ENCODE measurements around the gene KIAA1549.
"Not testable (repeated sequence)": the region's sequence is repeated elsewhere in the genome, so short reads cannot be mapped to it uniquely, and the experiment has no call there.

The KIAA1549 gene

DNA sequence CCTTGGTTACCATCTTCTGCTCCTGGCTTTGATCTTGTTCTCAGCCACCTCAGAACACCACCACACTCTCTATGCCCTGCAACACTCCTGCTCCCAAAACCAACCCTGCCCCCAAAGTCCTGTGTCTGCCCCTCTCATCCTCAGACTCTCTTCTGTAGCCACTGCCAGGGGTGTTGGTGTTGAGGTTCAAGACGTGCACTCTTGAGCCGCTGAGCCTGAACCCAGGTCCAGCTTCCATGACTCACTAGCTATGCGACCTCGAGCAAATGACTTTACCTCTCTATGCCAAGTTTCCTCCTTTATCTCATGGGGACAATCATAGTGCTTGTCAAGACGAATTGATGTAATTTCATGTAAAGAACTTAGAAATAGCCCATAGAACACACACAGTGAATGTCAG is 182.4 kb downstream of the KIAA1549 start:
- FAIRE-seq, result no peak

DNA sequence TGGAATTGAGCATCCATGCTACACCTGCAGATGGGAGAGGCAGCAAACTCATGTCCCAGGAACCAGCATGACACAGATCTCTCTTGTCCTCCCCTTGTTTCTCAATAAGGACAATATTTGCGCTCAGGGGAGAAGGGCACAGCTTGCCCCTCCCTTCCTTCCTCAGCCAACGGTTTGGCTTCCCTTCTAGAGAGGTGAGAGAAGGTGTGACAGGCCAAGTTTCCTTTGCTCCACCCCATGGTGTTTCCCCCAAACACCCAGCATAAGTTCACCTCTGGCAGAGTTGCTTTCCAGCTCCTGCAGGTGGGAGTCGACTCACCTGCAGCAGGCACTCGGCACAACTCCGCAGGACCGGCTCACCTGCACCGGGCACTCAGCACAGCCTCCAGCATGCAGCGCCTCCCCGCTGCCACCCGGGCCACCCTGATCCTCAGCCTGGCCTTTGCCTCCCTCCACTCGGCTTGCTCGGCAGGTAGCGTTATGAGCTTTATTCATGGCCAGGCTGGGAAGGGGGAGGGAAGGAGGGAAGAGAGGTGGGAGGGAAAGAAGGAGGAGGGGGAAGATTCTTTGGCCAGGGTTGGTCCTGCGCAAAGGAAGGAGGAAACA is 183.4 kb downstream of the KIAA1549 start, which contains the start of the genes ATP6V0A4 and TMEM213:
ATP6V0A4 (minus strand) TSS at position 482 of the 606 bp plus-strand sequence. CDS start 26,949 bp downstream, outside the sequence.
TMEM213 (plus strand) TSS at position 280 of the 606 bp plus-strand sequence; CDS start at position 391, 111 bp downstream.
- FAIRE-seq, result no peak

DNA sequence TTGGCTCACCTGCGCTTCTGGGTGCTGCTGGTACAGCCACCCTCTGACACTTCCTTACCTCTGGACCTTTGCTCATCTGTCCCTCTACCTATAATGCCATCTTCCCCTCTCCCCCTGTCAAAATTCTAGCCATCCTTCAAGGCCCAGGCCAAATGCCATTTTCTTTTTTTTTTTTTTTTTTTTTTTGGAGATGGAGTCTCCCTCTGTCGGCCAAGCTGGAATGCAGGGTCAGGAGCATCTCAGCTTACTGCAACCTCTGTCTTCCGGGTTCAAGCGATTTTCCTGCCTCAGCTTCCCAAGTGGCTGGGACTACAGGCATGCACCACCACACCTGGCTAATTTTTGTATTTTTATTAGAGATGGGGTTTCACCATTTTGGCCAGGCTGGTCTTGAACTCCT is 184.1 kb downstream of the KIAA1549 start:
- not testable (repeated sequence) for FAIRE-seq

DNA sequence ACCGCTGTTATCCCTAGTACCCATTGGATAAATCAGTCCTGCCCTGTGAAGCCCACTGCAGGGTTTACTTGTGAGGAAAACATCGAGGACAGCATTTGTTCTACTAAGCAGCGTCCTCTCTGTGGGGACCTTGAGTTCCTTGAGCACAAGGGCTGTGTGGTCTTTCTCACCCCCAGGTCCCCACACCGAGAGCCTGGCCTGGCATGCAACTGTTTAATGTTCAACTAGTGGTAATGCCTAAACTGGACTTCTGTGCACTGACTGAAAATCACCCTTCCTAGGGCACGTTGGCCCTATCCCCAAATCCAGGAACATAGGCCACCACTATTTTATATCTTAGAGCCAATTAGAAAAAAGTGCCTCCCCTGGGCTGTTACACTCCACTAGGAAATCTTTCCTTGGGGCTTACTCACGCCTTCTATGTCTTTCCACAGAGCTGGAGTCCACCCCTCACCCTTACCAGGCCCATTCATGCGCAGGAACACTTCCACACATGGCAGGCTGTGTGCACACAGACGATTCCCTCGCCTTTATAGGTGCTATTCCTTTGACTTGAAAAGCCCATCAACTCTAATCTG is 185.1 kb downstream of the KIAA1549 start:
- FAIRE-seq, result no peak

DNA sequence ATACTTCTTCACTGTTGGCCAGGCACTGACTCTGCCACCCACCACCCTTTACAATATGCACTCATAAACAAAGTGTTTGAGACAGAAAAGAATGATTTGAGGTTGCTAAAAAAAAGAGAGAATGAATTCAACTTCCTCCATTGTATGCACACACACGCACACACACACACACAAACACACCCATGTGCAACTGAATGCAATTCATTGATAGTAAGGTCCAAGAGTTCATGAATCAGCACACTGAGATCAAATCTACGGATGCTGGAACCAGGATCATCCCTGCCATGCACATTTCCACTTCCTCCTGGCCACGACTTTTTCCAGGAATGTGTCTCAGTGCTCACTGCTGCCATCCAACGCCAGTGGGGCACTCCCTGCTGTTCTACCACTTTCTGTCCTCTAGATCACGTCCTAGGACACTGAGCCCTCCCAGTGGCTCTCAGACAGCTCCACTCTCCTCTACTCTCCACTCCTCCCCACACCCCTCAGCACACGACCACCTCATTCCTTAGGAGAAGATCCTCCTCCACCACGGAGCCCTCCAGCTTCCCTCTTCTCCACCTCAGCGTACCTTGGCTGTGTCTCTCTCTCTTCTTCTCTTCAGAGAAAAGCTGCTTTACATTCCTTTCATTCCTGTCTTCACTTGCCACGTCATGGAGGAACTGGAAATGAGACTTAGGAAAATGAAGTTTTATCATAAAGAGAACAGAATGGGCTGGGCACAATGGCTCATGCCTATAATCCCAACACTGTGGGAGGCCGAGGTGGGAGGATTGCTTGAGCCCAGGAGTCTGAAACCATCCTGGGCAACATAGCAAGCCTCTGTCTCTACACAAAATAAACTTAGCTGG is 195.4 kb downstream of the KIAA1549 start:
- FAIRE-seq, result no peak

DNA sequence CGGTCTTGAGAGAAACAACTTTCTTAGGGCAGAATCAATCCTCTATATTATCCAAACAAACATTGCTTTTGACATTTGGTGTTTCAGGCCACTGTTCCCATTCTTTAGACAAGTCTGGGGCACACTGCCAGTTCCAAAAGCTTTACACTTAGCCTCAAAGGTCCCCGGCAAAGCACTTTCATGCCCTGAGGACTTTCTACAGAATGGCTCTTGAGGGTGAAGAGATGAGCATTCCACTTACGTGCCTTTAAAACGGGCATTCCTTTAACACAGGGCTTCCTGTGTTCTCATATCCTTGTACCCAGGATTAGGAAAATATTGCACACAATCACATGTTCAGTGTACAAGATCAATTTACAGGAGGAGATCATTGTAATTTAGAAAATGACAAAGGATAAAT is 196.5 kb downstream of the KIAA1549 start:
- no peak for FAIRE-seq
